H9 (cell line): ENCODE data around the gene CELF5. TPM values are rescaled to one million over a fixed set of nuclear protein-coding genes. Genes with fewer than 3 reads are reported as not detected.

Experiments used
- DNase-seq: peaks from one replicate; pipeline ENCODE4 v3.0.0-alpha.2; 2017
- H2AFZ ChIP-seq: one replicate; pipeline ENCODE4 v1.6.1; 2013; ENCODE audit warnings: mild to moderate bottlenecking, low read length, control low read depth, moderate library complexity
- H2AK5ac ChIP-seq: 2 replicates; pipeline ENCODE4 v1.6.1; 2013; ENCODE audit warnings: low read length, control low read depth, mixed read lengths; ENCODE audit not compliant: insufficient read length
- H2BK120ac ChIP-seq: one replicate; pipeline ENCODE4 v1.6.1; 2013; ENCODE audit warnings: low read depth, mild to moderate bottlenecking, low read length, control low read depth, inconsistent platforms; ENCODE audit not compliant: poor library complexity, severe bottlenecking
- H2BK12ac ChIP-seq: 2 replicates; pipeline ENCODE4 v1.6.1; 2013; ENCODE audit warnings: low read length, control low read depth, mixed read lengths, low read depth; ENCODE audit not compliant: insufficient read length
- H2BK15ac ChIP-seq: 2 replicates; pipeline ENCODE4 v1.6.1; 2013; ENCODE audit warnings: low read depth, low read length, control low read depth
- H2BK20ac ChIP-seq: one replicate; pipeline ENCODE4 v1.6.1; 2013; ENCODE audit warnings: low read depth, mild to moderate bottlenecking, low read length, control low read depth, inconsistent platforms; ENCODE audit not compliant: poor library complexity, severe bottlenecking
- H2BK5ac ChIP-seq: 2 replicates; pipeline ENCODE4 v1.6.1; 2013; ENCODE audit warnings: low read length, control low read depth, mixed read lengths; ENCODE audit not compliant: insufficient read length
- H3K14ac ChIP-seq: 2 replicates; pipeline ENCODE4 v1.6.1; 2013; ENCODE audit warnings: low read length, control low read depth; ENCODE audit not compliant: insufficient read depth
- H3K18ac ChIP-seq: 2 replicates; pipeline ENCODE4 v1.6.1; 2013; ENCODE audit warnings: low read depth, mild to moderate bottlenecking, mixed read lengths, low read length, control low read depth; ENCODE audit not compliant: insufficient read length
- H3K23ac ChIP-seq: 2 replicates; pipeline ENCODE4 v1.6.1; 2013; ENCODE audit warnings: low read length, control low read depth, mixed read lengths, low read depth; ENCODE audit not compliant: insufficient read length
- H3K23me2 ChIP-seq: 2 replicates; pipeline ENCODE4 v1.6.1; 2013; ENCODE audit warnings: low read depth, mild to moderate bottlenecking, mixed read lengths, low read length, control low read depth; ENCODE audit not compliant: insufficient read length, poor library complexity, severe bottlenecking
- H3K27ac ChIP-seq: 2 replicates; pipeline ENCODE4 v1.5.1; 2013; ENCODE audit warnings: low read length, control low read depth, mixed read lengths, low read depth; ENCODE audit not compliant: insufficient read length
- H3K27me3 ChIP-seq: 2 replicates; pipeline ENCODE4 v1.6.1; 2013; ENCODE audit warnings: low read length, control low read depth, inconsistent platforms; ENCODE audit not compliant: insufficient read depth
- H3K4ac ChIP-seq: 2 replicates; pipeline ENCODE4 v1.6.1; 2013; ENCODE audit warnings: low read depth, mild to moderate bottlenecking, control low read depth, inconsistent platforms, low read length, moderate library complexity
- H3K4me1 ChIP-seq: 2 replicates; pipeline ENCODE4 v1.6.1; 2013; ENCODE audit warnings: low read length, control low read depth, inconsistent platforms; ENCODE audit not compliant: insufficient read depth
- H3K4me2 ChIP-seq: 2 replicates; pipeline ENCODE4 v1.6.1; 2013; ENCODE audit warnings: low read length, control low read depth, mixed read lengths; ENCODE audit not compliant: insufficient read length, insufficient read depth
- H3K56ac ChIP-seq: 2 replicates; pipeline ENCODE4 v1.6.1; 2013; ENCODE audit warnings: low read depth, mild to moderate bottlenecking, mixed read lengths, low read length, control low read depth; ENCODE audit not compliant: insufficient read length
- H3K79me1 ChIP-seq: 2 replicates; pipeline ENCODE4 v1.6.1; 2013; ENCODE audit warnings: low read depth, mild to moderate bottlenecking, moderate library complexity, low read length, control low read depth, inconsistent platforms; ENCODE audit not compliant: insufficient read depth, poor library complexity, severe bottlenecking
- H3K79me2 ChIP-seq: 2 replicates; pipeline ENCODE4 v1.6.1; 2013; ENCODE audit warnings: low read length, control low read depth, inconsistent platforms; ENCODE audit not compliant: insufficient read depth
- H3K9ac ChIP-seq: 2 replicates; pipeline ENCODE4 v1.6.1; 2013; ENCODE audit warnings: low read length, control low read depth, mixed read lengths; ENCODE audit not compliant: insufficient read length; ENCODE audit errors: extremely low read depth
- H3K9me3 ChIP-seq: one replicate; pipeline ENCODE4 v1.6.1; 2013; ENCODE audit warnings: low read depth, low read length, inconsistent platforms; ENCODE audit not compliant: control insufficient read depth
- H3T11ph ChIP-seq: one replicate; pipeline ENCODE4 v1.6.1; 2013; ENCODE audit warnings: mild to moderate bottlenecking, low read length, control low read depth, inconsistent platforms
- H4K20me1 ChIP-seq: one replicate; pipeline ENCODE4 v1.6.1; 2013; ENCODE audit not compliant: control insufficient read depth, insufficient read length, insufficient read depth
- H4K5ac ChIP-seq: 2 replicates; pipeline ENCODE4 v1.6.1; 2013; ENCODE audit warnings: low read depth, mild to moderate bottlenecking, mixed read lengths, low read length, control low read depth; ENCODE audit not compliant: insufficient read length
- H4K8ac ChIP-seq: replicated peaks from 2 replicates; pipeline ENCODE4 v1.6.1; 2013; ENCODE audit warnings: low read length, control low read depth, mixed read lengths, low read depth; ENCODE audit not compliant: insufficient read length
- H4K91ac ChIP-seq: 2 replicates; pipeline ENCODE4 v1.6.1; 2013; ENCODE audit warnings: low read depth, mild to moderate bottlenecking, moderate library complexity, mixed read lengths, low read length, control low read depth; ENCODE audit not compliant: insufficient read length
- H3K27ac Mint-ChIP-seq, 3 experiments: 2 replicates in 2 of 3; 3 replicates in 1 of 3; pipeline ENCODE4 v1.8.0; 2020 to 2021; ENCODE audit warnings: mixed read lengths in 3 of 3, mild to moderate bottlenecking in 1 of 3, moderate library complexity in 1 of 3
- H3K27me3 Mint-ChIP-seq: 2 replicates; pipeline ENCODE4 v1.8.0; 2021; ENCODE audit warnings: low read depth, mild to moderate bottlenecking, moderate library complexity, mixed read lengths
- H3K36me3 Mint-ChIP-seq, 3 experiments: 2 replicates in 2 of 3; 3 replicates in 1 of 3; pipeline ENCODE4 v1.8.0; 2020 to 2021; ENCODE audit warnings: low read depth in 3 of 3, mixed read lengths in 3 of 3; ENCODE audit not compliant: insufficient read depth in 1 of 3
- H3K4me1 Mint-ChIP-seq, 2 experiments: 2 replicates each; pipeline ENCODE4 v1.8.0; 2020; ENCODE audit warnings: mixed read lengths in 2 of 2
- H3K4me3 Mint-ChIP-seq, 2 experiments: 2 replicates in 1 of 2; 3 replicates in 1 of 2; pipeline ENCODE4 v1.8.0; 2020 to 2021; ENCODE audit warnings: mild to moderate bottlenecking in 2 of 2, mixed read lengths in 2 of 2, moderate library complexity in 1 of 2
- H3K9me3 Mint-ChIP-seq, 2 experiments: 2 replicates in 1 of 2; 3 replicates in 1 of 2; pipeline ENCODE4 v1.8.0; 2020; ENCODE audit warnings: mild to moderate bottlenecking in 2 of 2, mixed read lengths in 2 of 2, moderate library complexity in 1 of 2
- WGBS: extraction: QIAGEN DNeasy Blood & Tissue Kit; methylation state at CpG from one replicate; pipeline ENCODE4 v1.1.7; 2013; ENCODE audit warnings: missing lambda C conversion rate, low lambda C conversion rate, mixed read lengths; ENCODE audit not compliant: insufficient read length; ENCODE audit errors: extremely low coverage; 5-methylcytosine and 5-hydroxymethylcytosine counted together
- total RNA-seq: library from RNA; stranded (reverse); gene quantifications from 2 replicates; pipeline ENCODE4 v1.2.1, GENCODE V29; 2021
- TF ChIP-seq, protein P1 (sequence below): fragments of 200-600 bp; sonication (generic); conservative IDR thresholded peaks from 3 replicates; pipeline ENCODE4 v1.8.0; 2021; ENCODE audit warnings: antibody characterized with exemption, mild to moderate bottlenecking

Gene CELF5
- total RNA-seq, 1 experiment from 2014 or later = 4.8 TPM

DNA sequence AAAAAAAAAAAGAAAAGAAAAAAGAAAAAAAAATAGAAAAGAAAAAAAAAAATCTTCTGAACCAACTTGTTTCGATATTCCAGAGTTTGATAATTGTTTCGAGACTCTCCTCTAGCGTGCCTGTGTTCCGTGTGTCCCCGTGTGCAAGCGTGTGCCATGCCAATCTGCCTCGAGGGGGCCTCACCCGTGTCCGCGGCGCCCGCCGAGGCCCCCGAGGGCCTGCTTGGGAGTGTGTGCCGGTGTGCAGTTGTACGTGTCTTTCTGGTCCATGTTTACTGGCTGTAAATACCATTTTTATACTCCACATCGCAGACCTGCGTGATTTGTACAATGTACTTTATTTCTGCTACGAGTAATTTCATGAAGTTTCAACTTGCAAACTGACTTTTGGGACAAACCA is 72.0 kb downstream of the CELF5 start:
- Mint-ChIP-seq H3K4me3 (no peak overlapping the region), H3K4me1 (0 out of 4 replicates have a peak, but pooled peaks cover 0 to 4% of the 10 kb centered on the region in 2 experiments), H3K27me3 (peaks cover 16% of the 10 kb centered on the region), H3K27ac (no peak overlapping the region), H3K9me3 (peaks cover 0 to 6% of the 10 kb centered on the region in 2 experiments; a peak in 2 of 5 replicates), H3K36me3 (no peaks in the 10 kb centered on the region; a peak in 2 of 7 replicates)
- H4K91ac ChIP-seq = no peak overlapping the region
- no peak overlapping the region for H3K9ac ChIP-seq
- DNase-seq = no peak
- WGBS = no CpG with 5 or more reads among the region's 19 CpGs
- no peaks in the 10 kb centered on the region for H3K79me2 ChIP-seq
- H3K4me2 ChIP-seq = no peak overlapping the region
- no peaks in the 10 kb centered on the region for H3K27me3 ChIP-seq
- no peak overlapping the region for H4K8ac ChIP-seq
- no peak overlapping the region for H3K27ac ChIP-seq
- H2AK5ac ChIP-seq = no peak overlapping the region
- H3K14ac ChIP-seq = no peak overlapping the region
- H3T11ph ChIP-seq = no peak overlapping the region
- no peaks in the 10 kb centered on the region for H3K79me1 ChIP-seq
- H3K4me1 ChIP-seq = no peaks in the 10 kb centered on the region
- no peak overlapping the region for H3K4ac ChIP-seq
- no peaks in the 10 kb centered on the region for H3K9me3 ChIP-seq
- no peak overlapping the region for H2BK12ac ChIP-seq
- no peaks in the 10 kb centered on the region for H4K20me1 ChIP-seq
- H3K23ac ChIP-seq = no peak overlapping the region
- no peak overlapping the region for H3K18ac ChIP-seq
- H2AFZ ChIP-seq = no peak overlapping the region
- no peak overlapping the region for H2BK120ac ChIP-seq
- no peak overlapping the region for H2BK20ac ChIP-seq
- H3K23me2 ChIP-seq = no peaks in the 10 kb centered on the region
- TF ChIP-seq, protein P1, sequence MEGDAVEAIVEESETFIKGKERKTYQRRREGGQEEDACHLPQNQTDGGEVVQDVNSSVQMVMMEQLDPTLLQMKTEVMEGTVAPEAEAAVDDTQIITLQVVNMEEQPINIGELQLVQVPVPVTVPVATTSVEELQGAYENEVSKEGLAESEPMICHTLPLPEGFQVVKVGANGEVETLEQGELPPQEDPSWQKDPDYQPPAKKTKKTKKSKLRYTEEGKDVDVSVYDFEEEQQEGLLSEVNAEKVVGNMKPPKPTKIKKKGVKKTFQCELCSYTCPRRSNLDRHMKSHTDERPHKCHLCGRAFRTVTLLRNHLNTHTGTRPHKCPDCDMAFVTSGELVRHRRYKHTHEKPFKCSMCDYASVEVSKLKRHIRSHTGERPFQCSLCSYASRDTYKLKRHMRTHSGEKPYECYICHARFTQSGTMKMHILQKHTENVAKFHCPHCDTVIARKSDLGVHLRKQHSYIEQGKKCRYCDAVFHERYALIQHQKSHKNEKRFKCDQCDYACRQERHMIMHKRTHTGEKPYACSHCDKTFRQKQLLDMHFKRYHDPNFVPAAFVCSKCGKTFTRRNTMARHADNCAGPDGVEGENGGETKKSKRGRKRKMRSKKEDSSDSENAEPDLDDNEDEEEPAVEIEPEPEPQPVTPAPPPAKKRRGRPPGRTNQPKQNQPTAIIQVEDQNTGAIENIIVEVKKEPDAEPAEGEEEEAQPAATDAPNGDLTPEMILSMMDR = no peak
- no peak overlapping the region for H2BK5ac ChIP-seq
- H2BK15ac ChIP-seq = no peak overlapping the region
- no peak overlapping the region for H3K56ac ChIP-seq
- H4K5ac ChIP-seq = no peak overlapping the region
